HCEC 1CT (cell line): ENCODE results near the gene TXNDC11.

ENCODE experiments used
- DNase-seq: peaks from one replicate; pipeline ENCODE4 v3.0.0-alpha.2; 2017

The TXNDC11 gene

GRCh38 chr16:11716336-11716735, 26.3 kb downstream of the TXNDC11 start:
- DNase-seq, result no peak

DNA sequence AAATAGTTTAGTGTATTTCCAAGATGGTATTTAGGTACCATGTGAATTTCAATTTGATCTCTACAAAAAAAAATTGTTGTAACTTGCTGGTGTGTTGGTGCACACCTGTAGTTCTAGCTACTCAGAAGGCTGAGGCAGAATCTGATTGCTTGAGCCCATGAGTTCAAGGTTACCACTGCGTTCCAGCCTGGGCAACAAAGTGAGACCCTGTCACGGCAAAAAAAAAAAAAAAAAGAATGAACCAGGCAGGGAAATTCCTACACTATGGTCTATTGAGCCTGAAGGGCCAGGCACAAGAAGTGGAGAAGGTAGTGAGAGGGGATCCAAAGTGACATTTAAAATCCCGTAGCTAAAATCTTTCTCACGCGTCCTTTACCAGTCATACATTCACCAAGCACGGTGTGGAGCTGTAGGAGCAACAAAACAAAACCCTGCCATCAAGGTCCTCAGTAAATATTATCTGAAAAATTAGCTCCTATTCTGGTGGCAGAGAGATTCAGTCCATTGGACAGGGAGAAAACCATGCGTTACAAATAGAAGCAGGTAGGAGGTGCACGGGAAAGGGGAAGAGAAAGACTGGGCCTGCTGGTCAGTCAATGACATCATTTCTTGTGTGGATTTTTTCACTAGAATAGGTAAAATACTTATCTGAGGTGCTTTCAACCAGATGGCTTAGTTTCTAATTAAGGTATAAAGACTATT, 27.3 kb downstream of the TXNDC11 start:
- DNase-seq, result no peak

GRCh38 chr16:11712122-11712521, 30.5 kb downstream of the TXNDC11 start:
- DNase-seq, result no peak

DNA sequence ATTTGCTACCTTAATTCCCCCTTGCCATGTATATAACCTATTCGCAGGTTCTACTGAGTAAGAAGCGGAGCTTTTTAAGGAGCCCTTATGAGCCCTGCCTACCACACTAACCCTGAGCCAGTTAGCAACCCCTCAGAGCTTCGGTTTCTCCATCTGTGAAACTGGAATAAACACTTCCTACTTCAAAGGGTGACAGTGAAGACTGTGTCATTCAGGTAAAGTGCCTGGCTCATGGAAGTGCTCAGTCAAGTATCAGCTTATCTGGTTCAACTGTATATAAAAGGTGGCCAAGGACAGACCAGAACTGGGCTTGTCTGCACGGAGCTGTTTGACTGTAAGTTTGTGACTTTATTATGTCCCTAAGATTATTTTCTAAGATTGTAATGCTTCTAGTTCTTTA, 31.0 kb downstream of the TXNDC11 start:
- DNase-seq, result no peak

GRCh38 chr16:11708421-11708820, 34.2 kb downstream of the TXNDC11 start:
- DNase-seq, result peak; percentile 52

- DNase-seq, result no peak
Observed at GRCh38 chr16:11707679-11708197, 34.9 kb downstream of the TXNDC11 start.

- no peak for DNase-seq
Observed at GRCh38 chr16:11706180-11706742, 36.4 kb downstream of the TXNDC11 start.

GRCh38 chr16:11705311-11706025, 37.2 kb downstream of the TXNDC11 start:
- DNase-seq, result no peak

DNA sequence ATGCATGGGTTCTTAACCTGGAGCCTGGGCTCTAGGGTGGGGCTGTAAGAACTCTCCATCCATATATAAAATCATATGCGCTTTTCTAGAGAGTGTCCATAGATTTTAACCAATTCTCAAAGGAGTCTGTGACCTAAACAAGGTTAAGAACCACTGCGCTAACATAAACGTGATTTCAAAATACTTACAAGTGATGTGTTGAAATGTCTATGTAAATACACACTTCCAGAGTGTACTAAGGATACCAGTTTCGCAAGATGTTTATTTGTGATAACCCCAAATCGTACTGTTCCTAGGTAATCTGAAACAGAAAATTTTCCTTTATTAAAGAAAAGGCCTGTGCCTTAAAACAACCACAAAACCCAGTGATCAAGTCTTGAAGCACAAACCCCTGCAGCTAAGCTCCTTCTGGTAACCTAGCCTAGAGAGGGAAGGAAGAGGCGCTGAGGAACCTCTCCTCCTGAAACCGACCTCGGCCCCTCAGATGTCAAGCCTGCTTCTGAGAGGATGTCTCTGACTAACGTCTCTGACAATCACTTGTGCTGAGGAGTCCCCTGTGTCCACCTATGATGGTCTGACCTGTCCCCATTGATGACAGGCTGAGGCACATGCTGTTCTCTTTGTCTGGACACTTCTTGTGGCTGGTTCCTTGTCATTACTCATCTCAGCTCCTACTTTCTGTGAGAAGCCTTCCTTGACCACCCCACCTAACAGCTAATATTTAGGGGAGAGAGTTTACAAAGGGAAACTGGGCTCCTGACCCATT, 42.2 kb downstream of the TXNDC11 start:
- peak; percentile 16 for DNase-seq

DNA sequence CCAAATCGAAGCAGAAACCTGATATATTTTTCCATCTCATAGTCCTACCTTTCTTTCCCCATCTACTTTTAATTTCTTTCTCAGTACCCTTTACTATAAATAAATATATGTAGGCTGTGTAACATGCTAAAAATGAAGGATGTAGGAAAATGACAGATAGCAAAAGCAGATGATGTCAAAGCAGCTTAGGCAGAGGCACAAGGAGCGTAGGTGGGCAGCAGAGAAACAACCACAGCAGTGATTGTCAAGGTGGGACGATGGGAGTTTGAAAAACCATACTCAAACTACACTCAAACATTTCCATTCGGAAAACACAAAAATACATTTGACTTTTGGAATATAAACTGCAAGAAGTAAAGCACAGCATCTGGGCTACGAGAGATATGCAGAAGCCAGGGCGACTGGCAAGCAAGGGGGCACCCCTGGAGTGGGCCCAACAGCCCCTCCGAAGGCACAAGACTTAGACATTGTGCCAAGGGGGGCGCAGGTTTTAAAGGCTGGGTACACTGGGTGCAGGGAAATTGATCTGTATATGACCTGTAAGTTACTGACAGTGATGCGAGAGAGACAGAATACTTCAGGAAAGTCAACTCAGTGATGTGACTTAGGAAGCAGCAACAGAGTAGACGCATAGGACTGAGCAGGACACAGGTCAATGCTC, 43.3 kb downstream of the TXNDC11 start:
- DNase-seq, result no peak

- DNase-seq, result no peak
Observed at GRCh38 chr16:11698271-11698689, 44.4 kb downstream of the TXNDC11 start.

GRCh38 chr16:11697319-11697718, 45.3 kb downstream of the TXNDC11 start:
- no peak for DNase-seq

DNA sequence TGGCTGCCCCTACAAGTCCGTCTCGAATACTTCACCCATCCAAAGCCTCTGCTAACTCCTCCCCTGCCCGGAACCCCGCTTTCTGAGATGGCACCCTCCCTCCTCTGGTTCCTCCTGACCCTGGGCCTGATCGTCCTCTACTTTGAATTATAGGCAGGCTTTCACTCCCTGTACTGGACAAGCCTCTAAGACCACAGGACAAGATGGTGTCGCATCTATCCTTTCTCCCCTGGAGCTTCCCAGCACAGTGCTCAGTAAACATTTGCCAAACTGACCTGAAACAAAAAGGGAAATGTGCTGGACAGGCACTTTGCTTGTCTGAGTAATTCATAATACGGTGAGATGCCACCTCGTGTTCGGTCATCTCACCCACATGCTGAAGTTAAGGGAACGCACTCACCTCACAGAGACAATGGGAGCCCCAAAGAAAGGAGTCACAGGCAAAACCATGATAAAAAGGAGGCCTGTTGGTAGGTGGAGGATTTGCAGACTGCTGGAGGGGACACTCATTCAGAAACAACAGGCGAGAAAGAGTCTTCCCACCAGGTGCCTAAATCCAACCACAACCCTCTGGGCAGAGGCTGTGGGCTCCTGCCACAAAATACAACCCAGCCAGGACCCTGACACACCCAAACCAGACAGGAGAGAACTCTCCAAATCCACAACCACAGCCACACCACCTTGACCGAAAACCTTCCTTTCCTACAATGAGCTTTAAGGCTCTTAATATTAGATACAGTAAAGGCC, 46.2 kb downstream of the TXNDC11 start:
- no peak for DNase-seq

GRCh38 chr16:11692651-11693050, 50.0 kb downstream of the TXNDC11 start:
- no peak for DNase-seq

DNA sequence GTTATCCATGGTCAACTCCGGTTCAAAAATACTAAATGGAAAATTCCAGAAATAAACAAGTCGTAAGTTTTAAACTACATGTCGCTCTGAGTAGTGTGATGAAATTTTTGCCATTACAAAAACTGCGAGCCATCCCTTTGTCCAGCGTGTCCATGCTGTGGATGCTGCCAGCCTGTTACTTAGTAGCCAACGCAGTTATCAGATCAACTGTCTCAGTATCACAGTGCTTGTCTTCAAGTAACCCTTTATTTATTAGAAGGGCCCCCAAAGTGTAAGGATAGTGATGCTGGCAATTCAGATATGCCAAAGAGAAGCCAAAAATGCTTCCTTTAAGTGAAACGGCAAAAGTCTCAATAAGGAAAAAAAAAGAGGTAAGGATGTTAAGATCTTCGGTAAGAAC, 50.5 kb downstream of the TXNDC11 start:
- no peak for DNase-seq

DNA sequence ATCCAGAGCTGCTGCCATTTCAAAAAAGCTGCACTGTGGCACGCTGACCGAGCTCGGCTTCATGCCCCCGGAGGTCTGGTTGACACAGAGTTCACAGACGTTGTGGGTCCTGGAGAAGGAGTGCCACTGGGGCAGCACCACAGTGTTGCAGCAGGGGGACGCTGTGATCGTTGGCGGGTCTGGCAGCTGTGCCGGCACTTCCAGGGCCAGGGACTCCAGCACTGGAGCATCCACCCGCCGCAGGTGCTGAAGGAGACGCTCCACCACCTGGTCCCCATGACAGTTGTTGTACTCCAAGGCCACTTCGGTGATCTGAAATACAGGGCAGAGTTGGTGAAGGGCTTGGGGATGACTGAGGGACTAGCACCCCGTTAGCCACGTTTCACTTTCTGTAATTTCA, 50.9 kb downstream of the TXNDC11 start:
- DNase-seq, result no peak

DNA sequence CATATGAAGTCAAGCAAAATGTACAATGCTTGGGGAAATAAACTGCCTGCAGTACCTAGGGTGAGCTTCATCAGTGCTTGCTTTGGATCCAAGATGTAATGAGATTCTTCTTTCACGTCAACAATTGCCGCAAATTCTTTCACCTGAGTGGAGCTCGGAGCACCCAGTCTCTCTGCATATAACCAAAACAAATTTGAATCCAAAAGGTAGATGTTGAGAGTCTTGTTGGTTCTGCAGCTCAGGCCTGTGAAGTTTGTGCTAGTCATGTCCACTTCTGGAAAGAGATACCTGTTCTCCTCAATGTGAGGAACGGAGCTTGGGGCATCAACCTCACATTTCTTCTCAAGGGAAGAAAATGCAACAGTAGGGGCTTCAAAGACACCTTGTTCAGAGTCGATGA, 51.4 kb downstream of the TXNDC11 start:
- DNase-seq, result no peak

GRCh38 chr16:11689031-11689840, 53.4 kb downstream of the TXNDC11 start:
- peak; percentile 6 for DNase-seq

GRCh38 chr16:11688520-11688886, 54.2 kb downstream of the TXNDC11 start:
- no peak for DNase-seq

DNA sequence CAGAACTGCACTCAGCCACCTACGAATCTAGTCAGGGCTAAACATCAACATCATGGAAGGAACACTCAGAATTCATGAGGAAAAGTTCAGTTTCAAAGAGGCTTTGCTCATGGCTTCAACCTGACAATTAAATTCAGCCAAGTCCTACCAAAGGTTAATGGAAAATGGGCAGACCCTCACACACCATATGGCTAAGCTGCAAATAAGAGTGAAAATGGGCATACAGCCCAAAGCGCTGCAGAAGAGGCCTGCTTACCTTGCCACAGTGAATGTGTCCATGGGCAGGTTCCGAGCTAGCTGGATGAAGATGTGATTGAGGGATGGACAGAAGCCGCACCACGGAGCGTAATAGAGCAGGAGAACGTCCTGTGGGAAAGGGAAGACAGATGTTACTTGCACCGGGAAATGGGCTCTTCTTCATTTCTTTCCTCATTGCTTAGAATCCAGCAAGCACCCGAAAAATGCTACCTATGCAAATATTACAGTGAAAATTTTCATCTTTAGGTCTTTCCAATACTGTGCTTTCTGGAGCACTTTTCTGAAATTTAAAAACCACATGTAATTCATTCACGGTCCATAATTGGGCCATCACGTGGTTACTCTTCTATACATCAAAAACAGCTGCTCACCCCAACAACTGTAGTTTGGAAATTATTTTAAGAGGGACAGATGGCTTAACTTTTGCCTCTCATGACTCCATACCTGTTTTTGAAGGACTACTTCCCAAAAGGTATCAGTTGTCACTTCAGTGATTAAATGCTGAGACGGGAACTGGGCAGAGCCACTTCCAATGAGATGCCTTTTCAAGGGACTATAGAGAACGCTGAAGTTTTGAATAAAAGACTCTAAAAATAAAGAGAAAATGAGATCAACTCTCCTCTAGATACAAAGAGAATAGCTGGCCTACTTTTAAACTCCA, 54.8 kb downstream of the TXNDC11 start:
- DNase-seq, result no peak
